ENCODE results near the gene ECE1.
A peak's percentile ranks its signal among the peaks of the same experiment; 100 is the strongest.
"Not testable (repeated sequence)": the region's sequence is repeated elsewhere in the genome, so short reads cannot be mapped to it uniquely, and the experiment has no call there.

Gene ECE1

GRCh38 chr1:21216835-21217811 lies 73.1 kb downstream of the ECE1 start:
- DNase-seq, result peak; percentile 74

GRCh38 chr1:21212126-21212525 lies 78.1 kb downstream of the ECE1 start:
- DNase-seq, result no peak

- peak; percentile 47 for DNase-seq
Observed at GRCh38 chr1:21208137-21208700, 82.0 kb downstream of the ECE1 start.

GRCh38 chr1:21206117-21206516 lies 84.1 kb downstream of the ECE1 start:
- DNase-seq, result peak; percentile 66

- no peak for DNase-seq
Observed at GRCh38 chr1:21205416-21205815, 84.8 kb downstream of the ECE1 start.

- no peak for DNase-seq
Observed at GRCh38 chr1:21201650-21202049, 88.6 kb downstream of the ECE1 start.

GRCh38 chr1:21201238-21201637 lies 89.0 kb downstream of the ECE1 start:
- DNase-seq, result not testable (repeated sequence)

GRCh38 chr1:21200767-21201166 lies 89.5 kb downstream of the ECE1 start:
- no peak for DNase-seq

- no peak for DNase-seq
Observed at GRCh38 chr1:21198929-21199328, 91.3 kb downstream of the ECE1 start.

- DNase-seq, result no peak
Observed at GRCh38 chr1:21192871-21193270, 97.4 kb downstream of the ECE1 start.

- DNase-seq, result no peak
Observed at GRCh38 chr1:21192284-21192683, 98.0 kb downstream of the ECE1 start.

GRCh38 chr1:21190771-21191170 lies 99.5 kb downstream of the ECE1 start:
- not testable (repeated sequence) for DNase-seq

- DNase-seq, result no peak
Observed at GRCh38 chr1:21189906-21190500, 100.3 kb downstream of the ECE1 start.

GRCh38 chr1:21189421-21189820 lies 100.8 kb downstream of the ECE1 start:
- DNase-seq, result no peak

GRCh38 chr1:21188235-21188634 lies 102.0 kb downstream of the ECE1 start:
- DNase-seq, result no peak

- DNase-seq, result no peak
Observed at GRCh38 chr1:21185221-21185731, 105.0 kb downstream of the ECE1 start.

- DNase-seq, result no peak
Observed at GRCh38 chr1:21184276-21184675, 106.0 kb downstream of the ECE1 start.

- DNase-seq, result no peak
Observed at GRCh38 chr1:21182181-21182731, 108.0 kb downstream of the ECE1 start.

- not testable (repeated sequence) for DNase-seq
Observed at GRCh38 chr1:21178271-21178670, 112.0 kb downstream of the ECE1 start.

- peak; percentile 100 for DNase-seq
Observed at GRCh38 chr1:21176586-21177555, 113.4 kb downstream of the ECE1 start, which contains the start of gene EIF4G3. EIF4G3 (minus strand) TSS chr1:21176897; CDS start chr1:21002742, 174,155 bp downstream.

GRCh38 chr1:21175670-21176581 lies 114.3 kb downstream of the ECE1 start:
- peak; percentile 27 for DNase-seq

Measured in activated CD4-positive, alpha-beta T cell treated with anti-CD3 and anti-CD28 coated beads, Interleukin-2, amount 50 U/mL, for 16 hours (primary cell).